NCI-H146 treated with DMSO at 0.1 percent for 48 hours (cell line): ENCODE measurements around the gene SPTA1.
"Not testable (repeated sequence)": the region's sequence is repeated elsewhere in the genome, so short reads cannot be mapped to it uniquely, and the experiment has no call there.

Source experiments
- DNase-seq: peaks from one replicate; lab custom pipeline; 2025; ENCODE audit not compliant: unreplicated experiment; lab: John Stamatoyannopoulos, UW

Gene SPTA1

GRCh38 chr1:158686111-158687009 lies at the start of gene SPTA1:
SPTA1 (minus strand) TSS chr1:158686715; CDS start chr1:158686517, 198 bp downstream.
- DNase-seq: no peak

- no peak for DNase-seq
Measured at GRCh38 chr1:158735848-158736247, 49.3 kb upstream of the SPTA1 start.

- no peak for DNase-seq
Measured at GRCh38 chr1:158732524-158732923, 46.0 kb upstream of the SPTA1 start.

GRCh38 chr1:158731707-158732106 lies 45.2 kb upstream of the SPTA1 start:
- no peak for DNase-seq

- no peak for DNase-seq
Measured at GRCh38 chr1:158730453-158730852, 43.9 kb upstream of the SPTA1 start.

- no peak for DNase-seq
Measured at GRCh38 chr1:158728510-158729225, 42.2 kb upstream of the SPTA1 start.

- no peak for DNase-seq
Measured at GRCh38 chr1:158724442-158724841, 37.9 kb upstream of the SPTA1 start.

- no peak for DNase-seq
Measured at GRCh38 chr1:158720620-158721019, 34.1 kb upstream of the SPTA1 start, which contains the start of gene OR6K3. OR6K3 (minus strand) TSS chr1:158720720; CDS start chr1:158718115, 2,605 bp downstream.

GRCh38 chr1:158719664-158720063 lies 33.1 kb upstream of the SPTA1 start:
- no peak for DNase-seq

- DNase-seq: no peak
Measured at GRCh38 chr1:158717344-158717743, 30.8 kb upstream of the SPTA1 start.

- DNase-seq: no peak
Measured at GRCh38 chr1:158716335-158716734, 29.8 kb upstream of the SPTA1 start.

- DNase-seq: no peak
Measured at GRCh38 chr1:158714754-158715153, 28.2 kb upstream of the SPTA1 start.

GRCh38 chr1:158711098-158711497 lies 24.6 kb upstream of the SPTA1 start:
- DNase-seq: no peak

- DNase-seq: no peak
Measured at GRCh38 chr1:158706096-158706495, 19.6 kb upstream of the SPTA1 start.

GRCh38 chr1:158700552-158700951 lies 14.0 kb upstream of the SPTA1 start, which contains the start of gene OR6K2:
OR6K2 (minus strand) TSS chr1:158700652; CDS start chr1:158700652, 0 bp downstream.
- no peak for DNase-seq

GRCh38 chr1:158694596-158694995 lies 8.1 kb upstream of the SPTA1 start:
- DNase-seq: no peak

GRCh38 chr1:158692356-158692755 lies 5.8 kb upstream of the SPTA1 start:
- DNase-seq: no peak

GRCh38 chr1:158691907-158692306 lies 5.4 kb upstream of the SPTA1 start:
- DNase-seq: no peak

GRCh38 chr1:158691149-158691548 lies 4.6 kb upstream of the SPTA1 start:
- not testable (repeated sequence) for DNase-seq

- DNase-seq: no peak
Measured at GRCh38 chr1:158689875-158690274, 3.4 kb upstream of the SPTA1 start.

- DNase-seq: no peak
Measured at GRCh38 chr1:158689110-158689509, 2.6 kb upstream of the SPTA1 start.

- DNase-seq: not testable (repeated sequence)
Measured at GRCh38 chr1:158688343-158688742, 1.8 kb upstream of the SPTA1 start.
